HTR-8/SVneo (cell line): ENCODE results near the gene PAWR.
"Not testable (repeated sequence)": the region's sequence is repeated elsewhere in the genome, so short reads cannot be mapped to it uniquely, and the experiment has no call there.

Experiments used
- DNase-seq: peaks from one replicate; pipeline ENCODE4 v3.0.0; 2011; ENCODE audit warnings: low spot score, mixed read lengths; ENCODE audit not compliant: insufficient read length
- FAIRE-seq: peaks from 2 replicates; lab custom pipeline; 2011; peaks lifted over from hg19 to GRCh38; lab: Jason Lieb, UNC

The PAWR gene

GRCh38 chr12:79615596-79616560, 74.9 kb downstream of the PAWR start:
- DNase-seq (no peak), FAIRE-seq (no peak)

DNA sequence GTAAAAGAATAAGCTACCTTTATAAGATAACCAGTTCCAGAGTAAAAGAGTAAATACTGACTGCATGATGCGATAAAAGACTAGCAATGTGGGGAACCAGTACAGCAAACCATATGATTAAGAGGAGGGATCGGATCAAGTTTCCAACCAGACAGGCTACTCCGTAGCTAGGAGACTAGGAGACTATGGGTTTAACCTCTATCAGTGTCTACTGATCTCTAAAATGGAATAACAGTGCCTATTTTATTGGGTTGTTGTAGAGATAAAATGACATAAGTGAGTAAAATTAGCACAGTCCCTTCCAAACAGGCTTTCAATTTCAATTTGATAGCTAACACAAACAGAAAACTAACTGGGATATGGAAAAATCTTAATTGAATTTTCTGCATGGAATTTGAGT, 76.0 kb downstream of the PAWR start:
- DNase-seq = no peak
- FAIRE-seq = no peak

DNA sequence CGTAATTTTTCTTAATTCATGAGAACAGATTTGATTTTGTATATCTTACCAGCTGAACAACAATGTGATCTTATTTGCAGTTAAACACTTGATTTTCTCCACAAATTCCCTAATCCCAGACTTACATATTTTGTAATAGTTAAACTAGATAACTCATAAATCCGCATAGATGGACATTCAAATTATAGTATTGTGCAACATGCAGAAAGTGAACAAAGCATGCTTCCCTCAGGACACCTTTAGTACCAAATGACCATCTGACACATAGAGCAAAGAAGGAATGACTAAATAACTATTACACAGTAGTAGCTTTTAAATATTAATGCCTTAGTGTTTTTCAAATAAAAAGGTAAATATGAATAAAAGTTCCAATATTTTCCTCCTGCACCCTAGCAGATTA, 88.9 kb downstream of the PAWR start:
- FAIRE-seq (no peak), DNase-seq (no peak)

GRCh38 chr12:79597910-79598309, 92.9 kb downstream of the PAWR start:
- DNase-seq (no peak), FAIRE-seq (peak; percentile 46)

- DNase-seq (no peak), FAIRE-seq (no peak)
These were observed 93.9 kb downstream of the PAWR start for GRCh38 chr12:79596719-79597350.

DNA sequence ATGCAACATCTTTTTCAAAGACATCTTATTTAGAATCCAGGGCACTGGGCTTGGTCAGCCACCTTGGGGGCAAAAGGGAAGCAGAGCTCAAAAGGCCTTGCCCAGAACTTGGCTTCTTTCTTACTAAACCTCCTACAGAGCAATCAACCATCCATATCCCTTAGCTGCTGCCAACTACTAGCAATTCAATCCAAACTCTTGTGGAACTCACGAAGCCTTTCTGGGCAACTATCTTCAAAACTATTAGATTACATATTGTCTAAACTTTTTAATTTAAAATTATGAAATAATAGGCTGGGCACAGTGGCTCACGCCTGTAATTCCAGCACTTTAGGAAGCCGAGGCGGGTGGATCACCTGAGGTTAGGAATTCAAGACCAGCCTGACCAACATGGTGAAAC, 95.5 kb downstream of the PAWR start:
- DNase-seq = no peak
- no peak for FAIRE-seq

DNA sequence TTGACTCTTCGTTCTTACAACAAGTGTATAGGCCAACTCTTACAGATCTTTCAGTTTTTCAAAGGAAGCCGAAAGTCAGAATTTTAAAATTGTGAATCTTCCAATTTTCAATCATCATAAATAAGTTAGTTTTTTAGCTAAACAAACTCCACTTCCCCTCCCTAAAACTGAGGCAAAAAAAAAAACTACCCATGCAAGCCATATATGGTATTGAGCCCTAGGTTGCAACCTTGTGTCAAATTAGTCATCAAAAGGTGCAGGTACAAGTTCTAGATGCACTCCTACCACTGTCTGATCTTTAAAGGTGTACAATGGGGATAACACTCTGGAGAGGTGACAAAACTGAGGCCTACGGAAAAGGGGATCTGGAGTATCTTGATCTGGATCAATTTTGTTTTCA, 97.9 kb downstream of the PAWR start:
- FAIRE-seq (no peak), DNase-seq (no peak)

GRCh38 chr12:79591988-79592387, 98.8 kb downstream of the PAWR start:
- FAIRE-seq = no peak
- DNase-seq = no peak

DNA sequence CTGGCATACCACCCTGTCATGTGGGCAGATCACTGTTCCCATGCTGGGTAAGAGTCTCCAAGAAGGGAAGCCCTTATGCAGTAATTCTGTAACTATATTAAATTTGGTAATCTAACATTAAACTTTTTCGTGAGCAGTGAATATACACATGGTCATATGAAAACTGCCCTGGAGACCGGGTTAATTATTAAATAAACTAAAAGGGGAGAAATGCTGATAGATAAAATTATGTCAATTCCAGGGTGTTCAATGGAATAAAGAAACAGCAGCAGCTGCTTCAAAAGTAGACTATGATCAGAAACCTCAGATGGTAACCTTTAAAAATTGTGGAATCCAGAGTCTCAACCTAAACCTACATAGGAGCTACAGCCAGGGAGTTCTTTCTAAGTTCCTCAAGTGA, 100.0 kb downstream of the PAWR start:
- FAIRE-seq (no peak), DNase-seq (no peak)

DNA sequence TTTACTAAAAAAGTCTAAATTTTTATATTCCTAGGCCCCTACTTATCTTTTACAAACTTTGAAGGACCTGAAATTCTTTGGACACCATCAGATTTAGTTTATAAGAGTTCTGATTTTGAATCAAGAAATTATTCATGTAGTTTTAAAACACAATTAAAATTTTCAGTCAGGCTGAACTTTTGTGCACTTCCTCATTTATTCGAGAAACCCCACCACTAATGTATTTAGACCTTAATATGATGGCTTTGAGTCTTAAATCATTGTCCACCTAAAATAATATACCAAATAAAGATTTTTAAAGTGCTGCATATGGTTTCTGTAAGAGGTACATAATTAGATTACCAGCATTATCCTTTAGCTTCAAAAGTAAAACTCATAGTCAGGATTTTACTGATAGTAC, 103.4 kb downstream of the PAWR start:
- FAIRE-seq (no peak), DNase-seq (no peak)

DNA sequence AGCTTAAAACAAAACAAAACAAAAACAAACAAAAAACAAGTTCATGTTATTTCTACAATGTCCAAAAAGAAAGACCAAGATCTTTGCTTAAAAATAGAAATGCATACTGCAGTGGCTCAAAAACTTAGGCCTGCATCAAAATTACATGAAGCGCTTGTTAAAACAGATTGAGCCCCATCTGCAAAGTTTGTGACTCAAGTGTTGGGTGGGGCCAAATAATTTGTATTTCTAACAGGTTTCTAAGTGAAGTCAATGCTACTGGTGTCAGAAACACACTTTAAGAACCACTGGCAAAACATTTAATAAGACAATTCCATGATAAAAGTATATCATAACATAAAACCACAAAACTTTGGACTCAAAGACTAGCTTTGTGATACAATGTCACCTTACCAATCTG, 105.6 kb downstream of the PAWR start:
- FAIRE-seq (no peak), DNase-seq (no peak)

GRCh38 chr12:79573820-79574219, 116.9 kb downstream of the PAWR start:
- FAIRE-seq (no peak), DNase-seq (no peak)

- FAIRE-seq (no peak), DNase-seq (no peak)
These were observed 121.1 kb downstream of the PAWR start for GRCh38 chr12:79569679-79570078.

DNA sequence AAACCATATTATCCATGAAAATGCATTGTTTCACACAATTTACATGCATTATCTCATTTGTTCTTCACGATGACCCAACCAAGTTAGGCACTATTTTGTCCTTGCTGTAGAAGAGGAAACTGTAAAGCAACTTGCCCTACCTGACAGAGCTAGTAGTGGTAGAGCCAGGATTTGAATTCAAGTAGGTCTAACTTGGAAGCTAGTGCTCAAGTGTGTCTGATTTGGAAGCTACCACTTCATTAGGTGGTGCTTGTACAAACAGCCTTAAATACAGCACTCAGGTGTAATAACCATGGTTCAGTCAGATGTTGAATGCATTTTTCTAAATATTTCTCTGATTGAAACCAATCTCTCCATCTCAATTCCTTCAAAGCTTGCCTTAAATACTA, 123.6 kb downstream of the PAWR start:
- DNase-seq = no peak
- no peak for FAIRE-seq

- DNase-seq (no peak), FAIRE-seq (no peak)
These were observed 124.2 kb downstream of the PAWR start for GRCh38 chr12:79566452-79567174.

- not testable (repeated sequence) for DNase-seq, FAIRE-seq
These were observed 125.9 kb downstream of the PAWR start for GRCh38 chr12:79564727-79565350.

GRCh38 chr12:79563021-79563740, 127.6 kb downstream of the PAWR start:
- FAIRE-seq (no peak), DNase-seq (no peak)

GRCh38 chr12:79561401-79562132, 129.2 kb downstream of the PAWR start:
- FAIRE-seq = no peak
- DNase-seq = no peak

- DNase-seq (no peak), FAIRE-seq (no peak)
These were observed 130.4 kb downstream of the PAWR start for GRCh38 chr12:79560225-79560889.
